GM21528 (cell line): Measurements from ENCODE around the gene SH3BP1.
"Not testable (repeated sequence)": the region's sequence is repeated elsewhere in the genome, so short reads cannot be mapped to it uniquely, and the experiment has no call there.

Source experiments
- ATAC-seq: cut with Tn5 transposase; IDR thresholded peaks from one replicate; pipeline ENCODE4 v1.9.1; 2021; ENCODE audit warnings: mild to moderate bottlenecking, moderate library complexity; ENCODE audit not compliant: unreplicated experiment, low FRiP score

SH3BP1 gene

DNA sequence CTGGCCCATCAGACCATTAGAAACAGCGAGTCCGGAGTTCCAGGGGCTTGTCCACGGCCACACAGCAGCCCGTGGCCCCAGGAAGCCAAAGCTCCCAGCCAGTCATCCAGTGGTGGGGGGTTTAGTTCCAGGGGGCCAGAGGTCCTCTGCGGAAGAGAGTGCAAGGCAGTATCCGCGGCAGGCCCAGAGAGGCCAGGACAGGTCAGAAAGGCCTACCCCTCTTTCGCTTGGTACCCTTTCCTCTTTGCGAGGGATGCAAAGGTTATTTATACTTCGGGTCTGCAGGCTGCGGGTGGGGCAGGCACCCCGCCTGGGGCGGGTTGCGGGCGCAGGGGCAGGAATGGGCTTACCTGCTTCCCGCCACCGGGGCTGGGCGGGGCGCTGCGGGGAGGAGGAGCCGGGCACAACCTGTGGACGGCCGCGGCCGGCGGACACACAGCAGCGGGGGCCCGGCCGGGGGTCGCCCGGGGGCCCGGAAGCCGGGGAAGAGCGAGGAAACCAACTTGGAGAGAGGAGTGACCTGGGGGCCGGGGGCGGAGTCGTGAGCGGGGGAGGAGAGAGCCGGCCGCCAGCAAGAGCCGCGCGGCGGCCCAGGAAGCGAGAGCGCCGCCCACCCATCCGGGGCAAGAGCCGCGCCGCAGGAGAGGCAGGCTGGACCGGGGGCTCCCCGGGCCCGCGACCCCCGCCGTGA lies at the start of gene SH3BP1:
Gene SH3BP1, plus strand, starts transcription at position 600 of the 691 bp plus-strand sequence. CDS start 119 bp downstream, outside the sequence.
- ATAC-seq = no peak

DNA sequence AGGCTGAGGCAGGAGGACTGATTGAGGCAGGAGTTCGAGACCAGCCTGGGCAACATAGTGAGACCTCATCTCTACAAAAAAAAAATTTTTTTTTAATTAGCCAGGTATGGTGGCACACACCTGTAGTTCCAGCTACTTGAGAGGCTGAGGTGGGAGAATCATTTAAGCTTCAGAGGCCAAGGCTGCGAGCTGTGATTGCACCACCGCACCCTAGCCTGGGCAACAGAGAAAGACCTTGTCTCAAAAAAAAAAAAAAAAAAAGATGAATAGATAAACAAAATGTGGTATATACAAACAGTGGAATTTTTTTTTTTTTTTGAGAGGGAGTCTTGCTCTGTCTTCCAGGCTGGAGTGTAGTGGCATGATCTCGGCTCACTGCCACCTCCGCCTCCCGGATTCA lies 48.4 kb upstream of the SH3BP1 start:
- ATAC-seq = not testable (repeated sequence)

DNA sequence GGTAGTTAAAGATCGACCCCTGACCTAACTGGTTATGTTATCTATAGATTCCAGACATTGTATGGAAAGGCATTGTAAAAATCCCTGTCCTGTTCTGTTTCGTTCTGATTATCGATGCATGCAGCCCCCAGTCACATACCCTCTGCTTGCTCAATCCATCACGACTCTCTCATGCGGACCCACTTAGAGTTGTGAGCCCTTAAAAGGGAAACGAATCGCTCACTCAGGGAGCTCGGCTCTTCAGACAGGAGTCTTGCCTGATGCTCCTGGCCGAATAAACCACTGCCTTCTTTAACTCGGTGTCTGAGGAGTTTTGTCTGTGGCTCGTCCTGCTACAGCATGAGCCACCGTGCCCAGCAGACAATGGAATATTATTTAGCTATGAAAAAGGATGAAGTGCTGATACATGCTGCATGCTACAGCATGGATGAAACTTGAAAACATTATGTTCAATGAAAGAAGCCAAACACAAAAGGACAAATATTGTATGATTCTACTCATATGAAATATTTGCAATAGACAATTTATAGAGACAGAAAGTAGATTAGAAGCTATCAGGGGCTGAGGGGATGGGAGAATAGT lies 47.6 kb upstream of the SH3BP1 start:
- ATAC-seq = no peak

- ATAC-seq = no peak
These were observed 45.2 kb upstream of the SH3BP1 start for GRCh38 chr22:37594237-37594636.

GRCh38 chr22:37599153-37599552 lies 40.3 kb upstream of the SH3BP1 start:
- no peak for ATAC-seq

GRCh38 chr22:37601203-37601539 lies 38.3 kb upstream of the SH3BP1 start:
- no peak for ATAC-seq

DNA sequence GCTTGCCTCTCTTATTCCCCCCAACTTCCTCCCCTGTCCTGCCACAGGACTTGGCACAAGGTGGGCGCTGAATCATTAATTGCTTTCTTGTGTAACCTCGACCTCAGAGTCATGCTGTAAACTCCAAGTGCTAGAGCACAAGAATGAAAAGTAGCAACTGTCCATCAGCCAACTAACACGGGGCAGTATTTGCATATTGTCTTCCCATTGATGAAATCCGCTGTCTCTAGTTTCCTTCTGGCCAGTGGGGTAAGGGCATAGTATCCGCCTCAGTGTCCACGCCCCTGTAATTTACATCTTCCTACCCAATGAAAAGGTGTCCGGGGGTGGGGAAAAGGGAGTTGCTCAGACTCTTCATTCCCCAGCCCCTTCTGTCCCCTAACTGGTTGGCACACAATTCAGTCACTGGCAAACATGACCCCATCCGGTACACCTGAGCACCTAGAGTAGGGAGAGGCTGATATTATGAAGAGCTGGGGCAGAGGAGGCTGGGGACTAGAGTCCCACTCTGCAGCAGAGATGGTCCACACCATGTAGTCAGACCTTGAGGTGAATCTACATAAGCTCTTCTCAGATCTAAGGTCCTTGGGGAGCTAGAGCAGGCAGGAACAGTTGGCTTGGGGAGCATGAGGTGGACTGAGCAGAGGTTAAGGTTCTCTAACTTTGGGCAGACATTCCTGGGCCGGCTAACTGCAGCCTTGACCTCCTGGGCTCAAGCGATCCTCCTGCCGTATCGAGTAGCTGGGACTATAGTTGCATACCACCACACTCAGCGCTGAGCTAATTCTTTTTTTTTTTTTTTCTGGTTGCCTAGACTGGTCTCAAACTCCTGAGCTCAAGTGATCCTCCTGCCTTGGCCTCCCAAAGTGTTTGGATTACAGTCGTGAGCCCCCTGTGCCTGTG lies 37.7 kb upstream of the SH3BP1 start:
- no peak for ATAC-seq

GRCh38 chr22:37602546-37603277 lies 36.8 kb upstream of the SH3BP1 start:
- not testable (repeated sequence) for ATAC-seq

DNA sequence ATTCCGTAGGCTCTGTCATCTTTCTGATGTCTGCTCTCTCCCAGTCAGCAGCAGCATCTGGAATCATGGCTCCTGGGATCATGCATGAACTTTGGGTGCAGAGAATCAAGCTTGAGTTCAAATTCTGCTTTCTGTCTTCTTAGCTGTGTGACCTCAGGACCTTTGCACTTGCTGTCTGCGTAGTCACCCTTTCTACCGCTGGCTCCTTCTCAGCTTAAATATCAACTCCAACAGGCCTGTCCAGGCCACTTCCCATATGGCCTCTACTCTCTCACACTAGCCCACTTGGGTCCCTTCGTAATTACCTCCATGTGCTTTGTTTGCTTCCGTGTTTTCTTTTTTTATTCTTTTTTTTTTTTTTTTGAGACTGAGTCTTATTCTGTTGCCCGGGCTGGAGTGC lies 35.4 kb upstream of the SH3BP1 start:
- no peak for ATAC-seq

GRCh38 chr22:37604875-37605274 lies 34.6 kb upstream of the SH3BP1 start:
- ATAC-seq = no peak

- no peak for ATAC-seq
These were observed 32.2 kb upstream of the SH3BP1 start for GRCh38 chr22:37607010-37607934.

GRCh38 chr22:37607935-37608476 lies 31.5 kb upstream of the SH3BP1 start:
- ATAC-seq = no peak

- ATAC-seq = peak; percentile 65
These were observed 30.8 kb upstream of the SH3BP1 start, which contains the start of gene GGA1 for GRCh38 chr22:37608477-37609239. TSS of gene GGA1 (plus strand) at chr22:37608834. CDS start at chr22:37608861, 27 bp downstream.

DNA sequence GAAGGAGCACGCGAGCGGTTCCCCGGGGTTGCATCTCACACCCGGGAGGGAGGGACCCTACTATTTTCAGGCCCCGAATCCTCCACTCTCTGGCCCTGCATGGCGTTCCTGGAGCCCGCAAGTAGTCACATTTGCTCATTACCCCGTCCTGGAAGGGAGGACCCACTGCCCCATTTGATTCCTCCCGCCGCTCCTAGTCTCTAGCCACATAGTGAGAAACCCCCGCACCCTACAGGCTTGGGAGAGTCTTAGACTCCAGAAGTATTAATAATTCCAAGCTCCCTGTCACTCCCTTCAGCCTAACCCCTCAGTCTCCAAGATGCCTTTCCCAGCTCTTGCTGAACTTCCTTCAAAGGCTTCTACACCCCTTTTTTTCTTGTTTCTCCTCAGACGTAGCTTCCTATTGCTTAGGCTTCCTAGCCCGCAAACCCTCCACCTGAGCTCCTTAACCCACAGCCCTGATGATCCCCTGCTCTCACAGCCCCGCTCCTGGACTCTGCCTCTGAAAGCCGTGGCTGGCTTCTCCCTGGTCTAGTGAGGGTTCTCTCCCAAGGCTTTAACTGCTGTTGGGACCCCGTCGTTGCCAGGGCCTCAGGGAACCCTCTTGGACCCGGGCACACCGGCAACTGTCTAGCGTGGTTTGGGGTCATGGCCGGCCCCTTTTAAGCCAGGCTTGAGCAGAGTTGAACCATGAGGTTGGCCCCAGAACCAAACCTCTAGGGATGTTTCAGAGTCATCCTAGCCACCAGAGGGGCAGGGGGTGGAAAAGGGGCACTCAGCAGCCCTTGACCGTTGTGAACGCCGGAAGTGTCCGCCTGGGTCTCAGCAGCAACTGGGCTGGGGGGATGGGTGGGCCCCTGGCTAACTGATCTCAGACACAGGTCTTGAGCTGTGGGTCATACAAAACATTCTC lies 30.0 kb upstream of the SH3BP1 start:
- peak; percentile 3 for ATAC-seq

- not testable (repeated sequence) for ATAC-seq
These were observed 29.4 kb upstream of the SH3BP1 start for GRCh38 chr22:37610153-37610475.

DNA sequence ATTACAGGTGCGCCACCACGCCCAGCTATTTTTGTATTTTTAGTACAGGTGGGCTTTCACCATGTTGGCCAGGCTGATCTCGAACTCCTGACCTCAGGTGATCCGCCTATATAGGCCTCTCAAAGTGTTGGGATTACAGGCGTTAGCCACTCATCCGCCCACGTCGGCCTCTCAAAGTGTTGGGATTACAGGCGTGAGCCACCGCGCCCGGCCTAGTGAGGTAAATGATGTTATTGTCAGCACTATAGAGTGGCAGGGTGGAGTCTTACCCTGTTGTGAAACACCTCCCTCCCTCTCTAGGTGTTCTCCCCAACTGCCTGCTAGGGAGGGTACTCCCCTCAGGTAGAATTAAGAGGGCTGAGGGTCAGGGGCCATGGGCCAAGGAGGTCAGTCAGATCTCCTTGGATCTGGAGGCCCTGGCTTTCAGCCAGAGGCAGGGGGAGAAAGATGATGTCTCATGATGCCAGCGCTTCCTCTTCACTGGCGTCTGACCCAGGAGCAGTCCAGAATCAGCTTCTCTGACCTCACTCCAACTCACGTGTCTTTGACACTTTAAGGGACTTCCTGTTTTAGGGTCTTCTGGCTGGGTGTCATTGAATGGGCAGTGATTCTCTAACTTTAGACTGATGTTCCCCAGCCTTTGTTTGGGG lies 28.9 kb upstream of the SH3BP1 start:
- no peak for ATAC-seq

GRCh38 chr22:37611207-37611606 lies 28.3 kb upstream of the SH3BP1 start:
- ATAC-seq = no peak
